HepG2 (cell line): ENCODE measurements around the gene CECR2. TPM values are rescaled to one million over a fixed set of nuclear protein-coding genes. Genes with fewer than 3 reads are reported as not detected.

ENCODE experiments used
- ATAC-seq: fragments of 200-7000 bp; cut with Tn5 transposase; 3 replicates; pipeline ENCODE4 v1.9.1; 2020; ENCODE audit warnings: mild to moderate bottlenecking, moderate library complexity
- BruUV-seq: library from RNA; stranded (reverse); fragments of 400-500 nt; replicated peaks from 2 replicates; lab custom pipeline; 2021; lab: Mats Ljungman, UMichigan
- CTCF ChIA-PET: fragments of 300-600 bp; formaldehyde crosslinking; extraction: SDS; loops from one replicate; lab custom pipeline; 2021; ENCODE audit warnings: low total read pairs, inconsistent platforms, low intra/inter-chr PET ratio; lab: Yijun Ruan, JAX
- POLR2A ChIA-PET: fragments of 350-600 bp; sonication (Branson Sonifier 250); formaldehyde crosslinking; loops from one replicate; lab custom pipeline; 2020; ENCODE audit warnings: antibody characterized with exemption, inconsistent platforms; lab: Yijun Ruan, JAX
- DNase-seq: peaks from one replicate; pipeline ENCODE4 v3.0.0-alpha.2; 2015; ENCODE audit warnings: low spot score
- FAIRE-seq: peaks from 3 replicates; lab custom pipeline; 2011; peaks lifted over from hg19 to GRCh38; lab: Jason Lieb, UNC
- H2AFZ ChIP-seq: one replicate; pipeline ENCODE4 v1.6.1; 2011; ENCODE audit warnings: low read length, inconsistent platforms
- H3K27ac ChIP-seq: fragments of 300-600 bp; 3 replicates; pipeline ENCODE4 v1.8.0; 2011; ENCODE audit warnings: mixed run types, mild to moderate bottlenecking, mixed read lengths, low read length, inconsistent platforms; ENCODE audit not compliant: insufficient read depth; ENCODE audit errors: extremely low read length
- H3K27me3 ChIP-seq, 2 experiments: fragments of 200-600 bp in 1 of 2; 2 replicates in 1 of 2; 3 replicates in 1 of 2; pipeline versions ENCODE4 v1.6.0 to v1.8.0; 2011; ENCODE audit warnings: low read length in 2 of 2, mild to moderate bottlenecking in 2 of 2, moderate library complexity in 2 of 2, inconsistent platforms in 1 of 2; ENCODE audit not compliant: insufficient read depth in 2 of 2, control insufficient read depth in 1 of 2
- H3K36me3 ChIP-seq, 2 experiments: fragments of 200-600 bp in 1 of 2; replicated peaks in 1 of 2; 2 replicates in 1 of 2; 3 replicates in 1 of 2; pipeline versions ENCODE4 v1.5.1 to v1.8.0; 2011; ENCODE audit warnings: low read length in 2 of 2, inconsistent platforms in 1 of 2; ENCODE audit not compliant: insufficient read depth in 2 of 2, control insufficient read depth in 1 of 2
- H3K4me1 ChIP-seq: 2 replicates; pipeline ENCODE4 v1.5.1; 2012; ENCODE audit warnings: low read length, inconsistent platforms; ENCODE audit not compliant: insufficient read depth
- H3K4me2 ChIP-seq: 2 replicates; pipeline ENCODE4 v1.6.0; 2011; ENCODE audit warnings: low read depth, low read length, inconsistent platforms
- H3K4me3 ChIP-seq, 3 experiments: fragments of 200-600 bp in 1 of 3; sonication (generic), shearing (Covaris generic) in 1 of 3; replicated peaks in 1 of 3; 2 replicates each; pipeline ENCODE4 v1.5.1; 2011 to 2016; ENCODE audit warnings: low read length in 3 of 3, inconsistent platforms in 2 of 3, low read depth in 2 of 3, mild to moderate bottlenecking in 2 of 3, control low read depth in 1 of 3, mixed read lengths in 1 of 3; ENCODE audit not compliant: insufficient read depth in 1 of 3
- H3K79me2 ChIP-seq: one replicate; pipeline ENCODE4 v1.6.1; 2011; ENCODE audit warnings: low read length, inconsistent platforms; ENCODE audit not compliant: insufficient read depth
- H3K9ac ChIP-seq: 2 replicates; pipeline ENCODE4 v1.6.0; 2011; ENCODE audit warnings: mild to moderate bottlenecking, low read depth, low read length, inconsistent platforms; ENCODE audit not compliant: insufficient read depth
- H3K9me3 ChIP-seq: 2 replicates; pipeline ENCODE4 v1.5.1; 2012; ENCODE audit warnings: mild to moderate bottlenecking, low read length
- H4K20me1 ChIP-seq: 2 replicates; pipeline ENCODE4 v1.6.0; 2011; ENCODE audit warnings: inconsistent platforms, mild to moderate bottlenecking, low read length, moderate library complexity; ENCODE audit not compliant: insufficient read depth
- GABPA ChIP-seq, 2 experiments: IDR thresholded peaks; 2 replicates each; pipeline ENCODE4 v1.6.1; 2011 to 2016; ENCODE audit warnings: low read depth in 2 of 2, low read length in 1 of 2, missing biosample characterization in 1 of 2, missing genetic modification characterization in 1 of 2
- PRDM10 ChIP-seq: sonication (generic); formaldehyde crosslinking; IDR thresholded peaks from 2 replicates; pipeline ENCODE4 v1.4.0; 2020; ENCODE audit warnings: low read depth, missing genetic modification reagents
- RBM22 ChIP-seq: fragments of 200-400 bp; formaldehyde crosslinking; optimal IDR thresholded peaks from 2 replicates; pipeline ENCODE3; 2017; ENCODE audit warnings: mild to moderate bottlenecking, low read length, moderate library complexity
- RFXANK ChIP-seq: IDR thresholded peaks from 2 replicates; pipeline ENCODE4 v1.6.1; 2016
- ZNF124 ChIP-seq: sonication (generic); formaldehyde crosslinking; IDR thresholded peaks from 2 replicates; pipeline ENCODE4 v1.4.0; 2020; ENCODE audit warnings: missing genetic modification reagents
- ZNF382 ChIP-seq: sonication (generic); formaldehyde crosslinking; IDR thresholded peaks from 2 replicates; pipeline ENCODE4 v1.5.0; 2020; ENCODE audit warnings: missing genetic modification reagents, mild to moderate bottlenecking, borderline replicate concordance
- ZSCAN25 ChIP-seq: sonication (generic); formaldehyde crosslinking; IDR thresholded peaks from 2 replicates; pipeline ENCODE4 v1.8.0; 2022; ENCODE audit warnings: mild to moderate bottlenecking, missing genetic modification reagents
- WGBS: methylation state at CpG from one replicate; pipeline ENCODE4 v1.1.6; 2017; ENCODE audit warnings: low lambda C conversion rate; 5-methylcytosine and 5-hydroxymethylcytosine counted together
- in situ Hi-C: cut with HindIII; loops from 2 replicates; pipeline ENCODE4 v1.10.0; 2017; ENCODE audit warnings: low pct_unique_long_range_greater_than_20kb; ENCODE audit not compliant: extremely low pct_ligation_motif_present
- intact Hi-C: fragments of 100-400 bp; cut with micrococcal nuclease; formaldehyde crosslinking; loops from one replicate; pipeline ENCODE4 v1.10.0; 2022; ENCODE audit not compliant: unreplicated experiment
- polyA plus RNA-seq, 8 experiments: library from polyadenylated mRNA; depleted of rRNA in 3 of 8; stranded (reverse) in 7 of 8; unstranded in 1 of 8; fragments of >200 nt; fragmentation: Illumina TruSeq in 4 of 8; extraction: Trizol in 4 of 8; gene quantifications; 2 replicates each; pipeline versions ENCODE4 v1.2.1 to v1.2.3, GENCODE V29; 2011 to 2016; ENCODE audit warnings: low read depth in 4 of 8, missing spikeins in 1 of 8, mixed read lengths in 1 of 8; ENCODE audit not compliant: insufficient read depth in 1 of 8
- total RNA-seq, 5 experiments: library from RNA; depleted of rRNA; stranded (reverse); fragments of >200 nt; fragmentation: Illumina TruSeq; extraction: Trizol; gene quantifications; 2 replicates each; pipeline ENCODE4 v1.2.3, GENCODE V29; 2016; ENCODE audit warnings: low read depth in 1 of 5

CECR2 gene
- total and polyA plus RNA-seq, 2 of the 13 experiments (the other 11 are each of a cell fraction or from before 2014, with no cell fraction given) = not detected

GRCh38 chr22:17589810-17590375, 220.6 kb downstream of the CECR2 start:
- no peak overlapping the region for H3K4me3 ChIP-seq
- 94% methylated on average over 10 of the region's 10 CpGs for WGBS
- H3K27ac ChIP-seq = no peak overlapping the region
- no peaks in the 10 kb centered on the region for H4K20me1 ChIP-seq
- no TSS peak for BruUV-seq
- TF ChIP-seq ZSCAN25 = no peak
- TF ChIP-seq RBM22 = peak; percentile 70
- no peak overlapping the region for H3K9ac ChIP-seq
- DNase-seq (no peak), ATAC-seq (no peak; the same call in 2 of the 3 replicates), FAIRE-seq (no peak)
- POLR2A ChIA-PET = no interaction called here
- H3K27me3 ChIP-seq = no peaks in the 10 kb centered on the region
- H3K4me2 ChIP-seq = no peak overlapping the region
- no peaks in the 10 kb centered on the region for H3K79me2 ChIP-seq
- no peaks in the 10 kb centered on the region for H3K9me3 ChIP-seq
- no peaks in the 10 kb centered on the region for H3K4me1 ChIP-seq
- H3K36me3 ChIP-seq = peaks cover 14 to 41% of the 10 kb centered on the region in 2 experiments; a peak in 4 of 5 replicates
- in situ Hi-C loops = no loop called here
- CTCF ChIA-PET = no interaction called here
- intact Hi-C loops = no loop called here
- no peak overlapping the region for H2AFZ ChIP-seq

DNA sequence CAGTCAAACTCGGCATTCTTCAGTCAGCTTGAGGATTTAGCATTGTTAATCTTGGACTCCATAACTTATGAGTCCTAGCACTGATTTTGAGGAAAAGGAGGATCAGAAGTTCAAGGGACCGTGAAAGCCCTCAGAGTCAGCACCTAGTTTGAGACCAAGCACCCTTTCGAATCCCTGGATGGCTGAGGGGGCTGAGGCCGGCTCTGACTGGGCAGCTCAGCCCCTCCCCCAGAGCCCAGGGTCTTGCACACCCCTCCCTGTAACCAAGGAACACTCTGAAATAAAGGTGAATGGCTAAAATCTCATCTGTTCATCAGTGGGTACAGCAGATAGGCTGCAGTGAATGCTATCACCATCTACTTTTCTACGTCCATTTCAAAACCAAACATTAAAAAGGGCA, 221.3 kb downstream of the CECR2 start:
- CTCF ChIA-PET = no interaction called here
- no peaks in the 10 kb centered on the region for H3K79me2 ChIP-seq
- no TSS peak for BruUV-seq
- no peaks in the 10 kb centered on the region for H3K4me1 ChIP-seq
- FAIRE-seq (no peak), ATAC-seq (no peak), DNase-seq (no peak)
- POLR2A ChIA-PET = no interaction called here
- no peak overlapping the region for H2AFZ ChIP-seq
- no peaks in the 10 kb centered on the region for H3K27me3 ChIP-seq
- no peaks in the 10 kb centered on the region for H3K9me3 ChIP-seq
- intact Hi-C loops = no loop called here
- H3K27ac ChIP-seq = no peak overlapping the region
- no peak overlapping the region for H3K4me3 ChIP-seq
- H3K36me3 ChIP-seq = peaks cover 16 to 47% of the 10 kb centered on the region in 2 experiments; a peak in 4 of 5 replicates
- no peak overlapping the region for H3K4me2 ChIP-seq
- in situ Hi-C loops = no loop called here
- 99% methylated on average over 5 of the region's 5 CpGs for WGBS
- H3K9ac ChIP-seq = no peak overlapping the region
- no peaks in the 10 kb centered on the region for H4K20me1 ChIP-seq
- TF ChIP-seq ZNF124 (no peak), GABPA (IDR thresholded peaks at IDR 0.05; ENCODE audit: low read depth, low read length) (no peak), GABPA (CRISPR knock-in tag; IDR thresholded peaks at IDR 0.05; ENCODE audit: low read depth) (no peak), RFXANK (CRISPR knock-in tag) (no peak), ZNF382 (no peak), PRDM10 (no peak)
